Adrenal gland (tissue), 12 donors: ENCODE results near the gene CACHD1. TPM values are rescaled to one million over a fixed set of nuclear protein-coding genes. Genes with fewer than 3 reads are reported as not detected.

ENCODE experiments used
- DNase-seq, 7 donors: peaks; one replicate each; pipeline ENCODE4 v3.0.0-alpha.2; 2019 to 2020
- H3K27ac ChIP-seq, 5 donors: fragments of 200-600 bp; sonication (generic) in 4 of 5; 1 replicate in 3 of 5; 2 replicates in 2 of 5; pipeline versions ENCODE4 v1.5.1 to v1.8.0; 2016 to 2020; ENCODE audit warnings: mild to moderate bottlenecking in 1 of 5
- H3K27me3 ChIP-seq: fragments of 200-600 bp; 2 replicates; pipeline ENCODE4 v1.8.0; 2021
- H3K36me3 ChIP-seq, 2 donors: fragments of 200-600 bp; replicated peaks in 1 of 2; 1 replicate in 1 of 2; 2 replicates in 1 of 2; pipeline versions ENCODE4 v1.5.1 to v1.8.0; 2018 to 2022
- H3K4me1 ChIP-seq, 2 donors: fragments of 200-600 bp; replicated peaks in 1 of 2; 1 replicate in 1 of 2; 2 replicates in 1 of 2; pipeline versions ENCODE4 v1.5.1 to v1.8.0; 2018 to 2021
- H3K4me3 ChIP-seq, 4 donors: fragments of 200-600 bp; sonication (generic) in 3 of 4; one replicate each; pipeline ENCODE4 v1.5.1; 2016 to 2018
- H3K9me3 ChIP-seq, 3 donors: fragments of 200-600 bp; sonication (generic) in 1 of 3; replicated peaks in 1 of 3; 1 replicate in 2 of 3; 2 replicates in 1 of 3; pipeline versions ENCODE4 v1.5.1 to v1.8.0; 2016 to 2021
- POLR2A ChIP-seq, 2 donors: fragments of 450-650 bp; IDR thresholded peaks; one replicate each; pipeline ENCODE4 v1.6.1; 2017; ENCODE audit warnings: antibody characterized with exemption in 2 of 2, mild to moderate bottlenecking in 2 of 2, moderate library complexity in 1 of 2
- WGBS, 4 donors: extraction: QIAGEN DNeasy Blood & Tissue Kit in 2 of 4; methylation state at CpG; one replicate each; pipeline versions ENCODE4 v1.1.5 to v1.1.7; 2013 to 2017; 5-methylcytosine and 5-hydroxymethylcytosine counted together
- intact Hi-C, 2 donors: fragments of 100-400 bp; cut with DNase I; formaldehyde crosslinking; loops; one replicate each; pipeline versions ENCODE4 v1.14.1 to v1.15.0; 2022 to 2023
- polyA plus RNA-seq, 3 donors: library from polyadenylated mRNA; stranded (reverse); fragments of 200-250 nt in 2 of 3; fragments of 350-450 nt in 1 of 3; fragmentation: Illumina TruSeq in 1 of 3; extraction: RNeasy Lipid Tissue Mini Kit (QIAGEN cat#74804) in 1 of 3; gene quantifications; one replicate each; pipeline ENCODE4 v1.2.3, GENCODE V29; 2013 to 2014
- total RNA-seq, 9 donors: library from RNA; depleted of rRNA in 4 of 9; stranded (reverse); fragments of >200 nt in 4 of 9; fragments of 120-200 nt in 1 of 9; fragmentation: NEBNext Ultra II Directional in 1 of 9; extraction: Animal tissue kit (Norgen Biotek cat#: 25700) in 1 of 9; gene quantifications; one replicate each; pipeline versions ENCODE4 v1.1.0 to v1.2.4, GENCODE V29; 2013 to 2023
- TF ChIP-seq, protein P1 (sequence below), 6 experiments: fragments of 450-650 bp in 4 of 6; fragments of 200-600 bp in 2 of 6; sonication (generic) in 1 of 6; IDR thresholded peaks; 1 replicate in 5 of 6; 2 replicates in 1 of 6; pipeline versions ENCODE4 v1.5.1 to v1.8.0; 2016 to 2021; ENCODE audit warnings: antibody characterized with exemption in 6 of 6, mild to moderate bottlenecking in 2 of 6, moderate library complexity in 1 of 6
- donor health status: healthy with polysubstance abuse.
- donor health status: Bipolar disorder and iron deficiency.
- donor health status: DM: yes; HTN: yes; CAD: no.
- donor health status: DM: no; HTN: no; CAD: no.
- donor health status: DM: no; HTN: no; CAD: no.
- donor health status: DM: yes; HTN: yes; CAD: no.

CACHD1 gene
- total and polyA plus RNA-seq, 12 donors, result 14.8 to 43.1 (median 24.0) TPM

DNA sequence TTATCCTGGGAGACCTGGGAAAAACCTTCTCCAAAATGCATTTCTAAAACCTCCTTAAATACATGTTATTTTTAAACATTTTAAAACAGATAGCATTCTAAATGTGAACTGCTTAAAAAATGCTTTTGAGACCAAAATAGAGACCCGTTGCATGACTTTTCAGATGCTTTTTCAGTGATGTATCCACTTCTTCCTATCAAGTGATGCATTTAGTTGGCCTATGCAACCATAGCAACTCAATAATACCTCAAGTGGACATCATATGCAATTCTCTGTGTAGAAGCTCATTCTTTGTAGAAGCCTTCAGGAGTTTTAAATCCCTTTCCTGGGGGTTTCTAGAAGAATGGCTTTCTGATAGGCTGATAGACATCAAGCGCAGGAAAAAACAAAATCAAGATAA is 180.5 kb downstream of the CACHD1 start:
- H3K27me3 ChIP-seq, result no peaks in the 10 kb centered on the region
- DNase-seq, result no peak
- no peak overlapping the region for H3K4me3 ChIP-seq
- WGBS, 4 donors, result 92 to 98% (median 95%) methylated on average over 2 of the region's 2 CpGs
- peaks cover 0 to 8% of the 10 kb centered on the region in 2 donors for H3K36me3 ChIP-seq
- H3K27ac ChIP-seq, result no peak overlapping the region
- intact Hi-C loops, result loop anchor here in 1 of 2 donors (10.0 kb wide), 1 partner anchor 176 kb away; the partner anchor contains the start of gene CACHD1
- H3K4me1 ChIP-seq, result no peaks in the 10 kb centered on the region
- H3K9me3 ChIP-seq, result no peaks in the 10 kb centered on the region
- TF ChIP-seq, protein P1, sequence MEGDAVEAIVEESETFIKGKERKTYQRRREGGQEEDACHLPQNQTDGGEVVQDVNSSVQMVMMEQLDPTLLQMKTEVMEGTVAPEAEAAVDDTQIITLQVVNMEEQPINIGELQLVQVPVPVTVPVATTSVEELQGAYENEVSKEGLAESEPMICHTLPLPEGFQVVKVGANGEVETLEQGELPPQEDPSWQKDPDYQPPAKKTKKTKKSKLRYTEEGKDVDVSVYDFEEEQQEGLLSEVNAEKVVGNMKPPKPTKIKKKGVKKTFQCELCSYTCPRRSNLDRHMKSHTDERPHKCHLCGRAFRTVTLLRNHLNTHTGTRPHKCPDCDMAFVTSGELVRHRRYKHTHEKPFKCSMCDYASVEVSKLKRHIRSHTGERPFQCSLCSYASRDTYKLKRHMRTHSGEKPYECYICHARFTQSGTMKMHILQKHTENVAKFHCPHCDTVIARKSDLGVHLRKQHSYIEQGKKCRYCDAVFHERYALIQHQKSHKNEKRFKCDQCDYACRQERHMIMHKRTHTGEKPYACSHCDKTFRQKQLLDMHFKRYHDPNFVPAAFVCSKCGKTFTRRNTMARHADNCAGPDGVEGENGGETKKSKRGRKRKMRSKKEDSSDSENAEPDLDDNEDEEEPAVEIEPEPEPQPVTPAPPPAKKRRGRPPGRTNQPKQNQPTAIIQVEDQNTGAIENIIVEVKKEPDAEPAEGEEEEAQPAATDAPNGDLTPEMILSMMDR (IDR thresholded peaks at IDR 0.05), result no peak
- no peak for TF ChIP-seq POLR2A (IDR thresholded peaks at IDR 0.05)

DNA sequence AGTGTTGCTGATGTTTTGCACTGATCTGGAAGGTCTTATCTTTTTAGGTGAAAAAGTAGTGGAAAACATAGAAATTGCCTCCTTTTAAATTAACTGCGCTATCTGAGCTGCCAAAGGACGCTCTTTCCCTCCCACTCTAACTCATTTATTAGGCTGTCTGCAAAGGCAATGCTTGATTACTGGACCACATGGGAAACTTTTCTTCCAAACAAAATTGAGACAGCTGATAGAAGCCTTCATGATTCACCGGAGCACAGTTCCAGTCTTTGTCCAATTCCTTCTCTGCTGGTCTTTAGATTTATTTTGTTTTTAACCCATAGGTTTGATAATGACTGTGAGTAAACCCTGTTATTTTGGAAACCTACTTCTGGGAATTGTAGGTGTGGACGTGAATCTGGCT is 181.9 kb downstream of the CACHD1 start:
- H3K27ac ChIP-seq, result no peak overlapping the region
- H3K9me3 ChIP-seq, result no peaks in the 10 kb centered on the region
- TF ChIP-seq POLR2A (IDR thresholded peaks at IDR 0.05), result no peak
- TF ChIP-seq, protein P1 (IDR thresholded peaks at IDR 0.05), result no peak
- H3K36me3 ChIP-seq, result peaks cover 0 to 8% of the 10 kb centered on the region in 2 donors
- no peak overlapping the region for H3K4me3 ChIP-seq
- H3K4me1 ChIP-seq, result no peaks in the 10 kb centered on the region
- 85 to 92% (median 92%) methylated on average over 4 of the region's 4 CpGs for WGBS, 4 donors
- intact Hi-C loops, result loop anchor here in 1 of 2 donors (10.0 kb wide), 1 partner anchor 177 kb away; the partner anchor contains the start of gene CACHD1
- no peak for DNase-seq
- no peaks in the 10 kb centered on the region for H3K27me3 ChIP-seq

DNA sequence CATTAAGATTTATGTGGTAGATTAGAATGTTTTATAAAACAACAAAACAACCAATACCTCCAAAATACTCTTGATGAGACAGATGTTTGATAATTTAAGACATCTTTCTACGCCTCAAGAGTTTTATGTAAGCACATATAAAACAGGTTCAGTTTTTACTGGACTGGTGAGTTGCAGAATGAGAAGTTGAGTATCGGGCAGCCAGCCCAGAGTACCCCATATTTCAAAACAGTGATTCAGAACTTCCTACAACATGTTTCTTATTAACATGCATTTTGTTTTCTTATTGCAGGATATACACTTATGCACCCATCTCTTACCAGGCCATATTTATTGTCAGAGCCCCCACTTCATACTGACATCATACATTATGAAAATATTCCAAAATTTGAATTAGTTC is 183.5 kb downstream of the CACHD1 start:
- DNase-seq, result no peak
- H3K36me3 ChIP-seq, result peaks cover 0 to 7% of the 10 kb centered on the region in 2 donors
- no peak overlapping the region for H3K4me3 ChIP-seq
- no peak overlapping the region for H3K27ac ChIP-seq
- 89 to 98% (median 95%) methylated on average over 2 of the region's 2 CpGs for WGBS, 4 donors
- TF ChIP-seq, protein P1 (IDR thresholded peaks at IDR 0.05), result no peak
- TF ChIP-seq POLR2A (IDR thresholded peaks at IDR 0.05), result no peak
- H3K4me1 ChIP-seq, result no peaks in the 10 kb centered on the region
- H3K27me3 ChIP-seq, result no peaks in the 10 kb centered on the region
- H3K9me3 ChIP-seq, result no peaks in the 10 kb centered on the region
- intact Hi-C loops, result loop anchor here in 1 of 2 donors (10.0 kb wide), 1 partner anchor 179 kb away; the partner anchor contains the start of gene CACHD1

DNA sequence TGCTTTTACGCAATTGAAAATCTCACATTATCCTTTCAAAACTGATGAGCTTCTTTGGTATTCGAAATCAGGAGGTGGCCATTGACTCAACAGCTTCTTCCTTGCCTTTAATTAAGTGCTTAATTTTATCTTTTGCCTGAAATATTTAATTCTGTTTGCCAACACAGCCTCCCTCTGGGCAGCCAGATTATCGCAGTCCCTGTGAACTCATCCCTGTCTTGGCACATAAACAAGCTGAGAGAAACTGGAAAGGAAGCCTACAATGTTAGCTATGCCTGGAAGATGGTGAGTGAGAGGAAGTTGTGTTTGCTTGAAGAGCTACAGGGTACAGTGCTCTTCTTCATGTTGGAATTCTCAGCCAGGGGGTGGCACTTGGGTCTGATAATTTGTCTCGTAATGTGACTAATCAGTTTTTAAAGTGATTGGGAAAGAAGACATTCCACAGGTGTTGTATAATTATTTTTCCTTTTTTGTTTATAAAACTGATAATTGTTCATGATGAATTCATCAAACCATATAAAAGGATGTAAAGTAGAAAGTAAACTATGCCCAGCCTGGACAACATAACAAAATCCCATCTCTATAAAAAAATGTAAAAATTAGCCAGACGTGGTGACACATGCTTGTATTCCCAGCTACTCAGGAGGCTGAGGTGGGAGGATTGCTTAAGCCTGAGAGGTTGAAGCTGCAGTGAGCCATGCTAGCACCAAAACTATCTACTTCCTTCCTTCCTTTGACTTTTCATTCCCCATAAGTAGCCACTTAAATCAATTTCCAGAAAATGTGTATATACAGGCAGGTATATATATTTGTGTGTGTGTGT is 184.8 kb downstream of the CACHD1 start:
- H3K27me3 ChIP-seq, result no peaks in the 10 kb centered on the region
- peak in 4 of 7 donors; percentile 26 to 31 (median 30) for DNase-seq
- H3K4me1 ChIP-seq, result no peaks in the 10 kb centered on the region
- WGBS, 4 donors, result 71 to 81% (median 76%) methylated on average over 5 of the region's 5 CpGs
- H3K36me3 ChIP-seq, result peaks cover 0 to 17% of the 10 kb centered on the region in 2 donors
- H3K9me3 ChIP-seq, result no peaks in the 10 kb centered on the region
- no peak overlapping the region for H3K4me3 ChIP-seq
- no peak overlapping the region for H3K27ac ChIP-seq
- intact Hi-C loops, result loop anchor here in 1 of 2 donors (10.0 kb wide), 1 partner anchor 180 kb away; the partner anchor contains the start of gene CACHD1
- TF ChIP-seq POLR2A (IDR thresholded peaks at IDR 0.05), result no peak
- TF ChIP-seq, protein P1 (IDR thresholded peaks at IDR 0.05), result peak in 5 of 6 experiments; percentile 32 to 55 (median 47)
